Amniotic stem cell (primary cell): Measurements from ENCODE around the gene KCNIP4.

Source experiments
- DNase-seq: peaks from one replicate; lab custom pipeline; 2025; lab: John Stamatoyannopoulos, UW

Gene KCNIP4

DNA sequence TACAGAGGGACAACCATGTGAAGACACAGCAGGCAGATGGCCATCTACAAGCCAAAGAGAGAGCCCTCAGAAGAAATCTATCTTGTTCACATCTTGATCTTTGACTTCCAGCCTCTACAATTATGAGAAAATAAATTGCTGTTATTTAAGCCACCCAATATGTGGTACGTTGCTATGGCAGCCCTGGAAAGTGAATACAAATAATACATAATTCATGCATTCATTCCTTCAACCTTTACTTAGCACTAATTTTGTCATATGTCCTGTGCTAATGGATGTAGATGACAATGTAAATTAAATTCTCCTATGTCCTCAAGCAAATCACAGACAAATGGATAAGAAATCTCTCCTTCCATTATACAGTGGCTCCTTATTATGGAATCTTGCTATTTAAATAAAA is 886.7 kb downstream of the KCNIP4 start:
- no peak for DNase-seq

DNA sequence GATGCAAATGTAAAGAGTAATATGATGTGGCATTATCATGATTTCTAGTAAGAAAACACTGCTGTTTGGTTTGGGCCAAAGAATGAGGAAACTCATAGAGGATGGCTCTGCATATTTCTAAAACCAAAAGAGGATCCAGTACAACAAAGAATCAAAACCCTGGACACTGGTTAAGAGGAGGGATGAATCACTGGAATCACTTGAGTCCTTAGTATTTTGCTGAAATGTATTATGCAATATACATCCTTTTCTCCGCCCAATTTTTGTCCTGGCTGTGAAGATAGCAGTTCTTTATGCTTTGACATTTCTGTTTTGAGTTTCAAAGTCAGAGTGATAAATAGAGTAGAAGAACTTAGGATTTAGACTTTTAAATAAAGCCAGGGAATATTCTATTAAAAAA is 902.4 kb downstream of the KCNIP4 start:
- DNase-seq = no peak

DNA sequence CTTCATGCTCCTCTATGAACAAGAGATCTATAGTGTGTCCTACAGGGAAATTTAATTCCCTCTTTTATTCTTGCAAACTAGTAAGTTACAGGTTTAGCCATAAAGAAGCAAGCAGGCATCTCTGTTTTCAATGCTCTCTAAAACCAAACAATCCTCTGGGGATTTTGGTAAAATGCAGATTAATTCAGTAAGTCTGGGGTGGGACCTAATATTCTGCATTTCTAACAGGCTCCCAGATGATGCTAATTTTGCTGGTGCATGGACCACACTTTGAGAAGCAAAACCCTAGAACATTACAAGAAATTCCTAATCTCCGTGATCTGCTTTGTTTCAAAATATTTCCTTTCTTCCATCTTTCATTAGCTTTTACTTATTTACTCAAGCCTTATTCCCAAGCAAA is 903.5 kb downstream of the KCNIP4 start:
- no peak for DNase-seq

DNA sequence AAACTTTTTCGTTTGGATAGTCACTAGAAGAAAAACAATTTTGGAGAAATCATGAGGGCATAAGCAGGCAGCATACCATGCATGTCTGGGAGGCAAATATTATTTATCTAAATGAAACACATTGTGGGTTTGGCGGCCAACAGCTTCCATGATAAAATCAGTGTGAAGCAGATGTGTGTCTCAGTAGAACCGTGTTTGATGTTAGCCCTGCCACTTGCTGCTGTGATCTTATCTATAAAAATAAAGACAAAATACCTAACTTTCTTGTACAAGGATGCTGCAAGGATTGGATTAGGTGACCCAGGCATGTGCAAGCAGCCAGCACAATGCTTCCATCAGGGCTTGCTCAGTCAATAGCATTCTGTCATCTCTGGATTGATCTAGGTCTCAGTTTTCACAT is 906.9 kb downstream of the KCNIP4 start:
- no peak for DNase-seq

DNA sequence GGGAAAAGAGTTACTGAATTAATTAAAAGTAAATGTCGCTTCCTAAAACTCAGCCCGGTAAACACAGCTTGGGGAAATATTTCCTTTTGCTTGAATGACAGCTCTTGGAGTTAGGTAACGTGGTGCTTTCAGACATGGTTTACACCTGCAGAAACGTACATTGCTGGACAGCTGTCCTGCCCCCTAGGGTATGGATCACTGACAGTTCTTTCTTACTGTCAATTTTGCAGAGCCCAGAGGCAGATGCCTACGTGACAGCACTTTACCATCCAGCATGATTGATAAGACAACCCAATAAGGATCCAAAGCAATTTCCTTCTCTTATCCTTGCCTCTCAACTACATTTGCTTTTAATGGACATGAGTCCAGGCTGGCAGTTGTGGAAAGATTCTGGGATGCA is 913.8 kb downstream of the KCNIP4 start:
- no peak for DNase-seq

DNA sequence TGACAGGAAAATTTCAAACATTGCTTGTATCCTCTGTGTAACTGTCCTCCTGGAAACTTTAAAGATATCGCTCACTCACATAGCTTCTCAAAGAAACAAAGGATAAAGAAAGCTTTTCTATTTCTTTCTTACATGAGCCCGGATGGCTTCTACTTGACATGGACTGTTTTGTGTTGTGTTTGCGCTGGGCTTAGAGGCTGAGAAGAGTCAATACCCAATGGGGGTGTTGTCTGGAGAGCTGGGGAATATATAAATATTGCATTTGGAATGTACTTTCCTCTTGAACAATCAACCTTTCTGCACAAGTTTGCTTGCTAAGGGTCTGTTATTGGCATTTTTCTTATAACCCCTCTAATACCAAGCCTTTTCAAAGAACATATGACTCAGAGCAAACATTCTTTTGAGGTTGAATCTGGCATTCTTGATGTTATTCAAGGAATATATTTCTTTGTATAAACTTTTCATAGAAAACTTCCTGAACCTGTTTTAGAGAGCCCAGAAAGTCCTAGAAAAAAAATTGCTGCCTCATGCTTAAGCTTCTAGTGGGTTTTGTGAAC is 916.4 kb downstream of the KCNIP4 start:
- DNase-seq = no peak

DNA sequence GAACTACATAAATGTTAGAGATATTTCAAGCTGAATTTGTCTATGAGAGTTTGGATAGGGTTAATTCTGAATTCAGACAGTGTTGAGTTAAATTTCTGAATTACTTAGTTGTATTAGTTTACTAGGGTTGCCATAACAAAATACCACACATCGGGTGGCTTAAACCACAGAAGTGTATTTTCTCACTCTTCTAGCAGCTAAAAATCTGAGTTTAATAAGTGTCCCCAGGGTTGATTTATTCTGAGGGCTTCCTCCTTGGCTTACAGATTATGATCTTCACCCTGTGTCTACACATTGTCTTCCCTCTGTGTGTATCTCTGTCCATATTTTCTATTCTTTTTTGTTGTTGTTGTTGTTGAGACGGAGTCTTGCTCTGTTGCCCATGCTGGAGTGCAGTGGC is 929.8 kb downstream of the KCNIP4 start:
- no peak for DNase-seq

DNA sequence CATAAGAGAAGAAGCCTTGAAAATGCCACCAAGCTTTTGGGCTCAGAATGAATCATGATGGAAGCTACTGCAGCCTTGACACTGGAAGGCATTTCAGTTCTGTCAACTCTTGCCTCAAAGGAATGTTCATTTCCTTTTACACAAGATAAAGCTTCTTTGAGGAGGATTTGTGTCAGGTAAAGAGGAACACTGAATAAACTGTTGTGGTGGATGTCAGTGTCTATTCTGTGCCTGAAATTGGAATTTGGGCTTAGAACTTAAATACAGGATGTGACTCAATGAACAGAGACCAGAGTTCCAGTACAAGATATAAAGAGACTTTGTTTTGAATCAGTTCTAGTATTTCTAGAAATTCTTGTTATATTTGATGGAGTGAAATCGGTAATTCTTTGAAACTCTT is 935.1 kb downstream of the KCNIP4 start:
- no peak for DNase-seq

DNA sequence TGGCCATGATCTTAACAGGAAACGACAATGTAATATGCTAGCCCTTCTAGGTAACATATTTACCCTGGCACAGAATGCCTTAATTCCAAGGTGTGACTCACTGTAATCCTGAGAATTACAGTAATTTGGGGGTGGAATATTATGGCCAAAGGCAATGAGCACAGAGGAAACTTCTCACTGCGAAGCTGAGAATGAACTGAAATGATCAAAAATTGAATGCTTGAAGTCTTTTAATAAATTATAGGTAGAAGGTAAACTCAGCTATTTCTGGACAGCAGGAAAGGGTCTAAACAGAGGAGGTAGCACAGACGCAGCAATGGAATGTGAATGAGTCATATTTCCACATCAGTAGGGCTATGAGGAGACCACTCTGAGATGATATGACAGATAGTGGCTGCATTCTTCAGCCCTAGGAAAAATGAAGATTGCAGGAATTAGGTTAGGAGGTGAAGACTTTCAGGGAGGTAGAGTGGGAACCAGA is 935.7 kb downstream of the KCNIP4 start:
- no peak for DNase-seq

DNA sequence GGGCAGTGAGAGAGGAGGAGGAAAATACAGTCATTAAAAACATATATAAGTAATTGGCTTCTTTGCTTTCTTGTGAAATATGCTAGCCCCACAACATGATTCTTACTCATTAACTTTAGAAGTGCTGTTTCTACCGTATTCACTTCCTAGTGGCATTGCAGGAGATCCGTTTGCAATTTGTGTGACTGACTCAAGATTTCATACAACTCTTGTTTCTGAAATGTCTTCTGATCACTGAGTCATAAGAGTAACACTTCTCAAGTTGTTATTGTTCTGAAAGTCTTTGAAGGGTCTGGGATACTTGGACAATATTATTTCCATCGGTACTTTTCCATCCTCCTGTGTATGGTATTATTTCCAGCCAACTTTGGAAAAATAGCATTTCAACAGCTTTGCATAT is 937.5 kb downstream of the KCNIP4 start:
- no peak for DNase-seq

DNA sequence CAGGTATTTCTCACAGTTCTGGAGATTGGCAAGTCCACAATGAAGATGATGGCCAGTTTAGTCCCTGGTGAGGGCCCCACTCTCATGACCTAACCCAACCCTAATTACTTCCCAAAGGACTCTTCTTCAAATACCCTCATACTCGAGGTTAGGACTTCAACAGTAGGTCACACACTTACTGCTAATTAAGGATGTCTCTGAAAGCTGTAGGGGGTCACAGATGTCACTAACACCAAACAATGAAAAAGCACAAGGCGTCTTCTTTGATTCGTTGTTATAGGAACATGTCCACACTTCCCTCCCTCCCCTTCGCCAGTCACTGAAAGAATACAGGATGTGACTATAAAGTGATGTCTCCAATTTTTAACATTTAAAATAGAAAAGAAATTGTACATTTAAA is 938.6 kb downstream of the KCNIP4 start:
- DNase-seq = no peak

DNA sequence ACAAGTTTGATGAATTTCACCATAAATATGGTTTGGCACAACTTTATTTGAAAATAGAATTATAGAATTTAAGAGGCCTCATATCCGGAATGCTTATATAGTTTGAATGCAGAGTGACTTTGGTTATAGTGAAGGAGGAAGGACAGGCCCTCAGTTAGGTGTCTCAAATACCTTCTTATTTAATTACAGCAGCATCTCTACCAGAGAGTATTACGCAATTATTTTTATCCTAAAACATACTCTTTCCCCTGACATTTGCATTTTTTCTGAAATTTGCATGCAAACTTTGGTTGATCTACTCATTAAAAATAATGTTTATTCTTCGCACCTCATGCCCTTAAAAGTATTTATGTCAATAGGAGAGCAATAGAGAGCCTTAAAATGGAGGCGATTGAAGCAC is 942.9 kb downstream of the KCNIP4 start:
- DNase-seq = no peak

DNA sequence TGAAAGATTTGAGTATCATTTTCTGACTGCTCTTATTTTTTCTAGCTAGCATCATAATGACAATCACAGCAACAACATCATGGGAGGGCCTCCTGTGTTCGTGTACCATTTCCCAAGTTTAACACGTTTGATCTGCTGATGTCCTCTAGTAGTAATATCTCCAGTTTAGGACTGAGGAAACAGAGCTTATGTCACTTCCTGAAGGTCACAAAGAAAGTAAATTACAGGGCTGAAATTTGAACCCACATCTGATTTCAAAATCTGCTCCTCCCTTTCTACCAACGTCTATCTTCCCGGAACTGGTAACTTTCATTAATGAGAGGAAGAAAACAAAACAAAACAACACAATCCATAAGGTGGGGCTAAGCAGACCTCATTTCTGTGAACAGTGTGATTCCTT is 945.6 kb downstream of the KCNIP4 start:
- no peak for DNase-seq

DNA sequence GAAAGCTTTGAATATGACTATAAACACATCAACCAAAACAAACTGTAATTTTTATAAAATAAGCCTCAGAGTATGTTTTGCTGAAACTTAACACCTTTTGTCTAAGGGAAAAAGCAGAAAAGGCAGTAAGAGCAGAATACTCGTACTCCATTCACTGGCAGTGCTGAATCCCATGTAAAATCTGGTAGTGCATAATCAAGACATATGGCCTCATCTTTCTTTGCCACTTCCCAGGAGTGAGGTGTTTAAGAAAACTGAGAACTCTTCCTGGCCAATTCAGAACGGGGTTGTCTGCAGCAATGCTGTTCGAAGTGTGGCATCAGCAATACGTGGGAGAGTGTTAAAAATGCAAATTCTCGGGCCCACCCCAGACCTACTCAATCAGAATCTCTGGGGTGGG is 946.3 kb downstream of the KCNIP4 start:
- DNase-seq = no peak

DNA sequence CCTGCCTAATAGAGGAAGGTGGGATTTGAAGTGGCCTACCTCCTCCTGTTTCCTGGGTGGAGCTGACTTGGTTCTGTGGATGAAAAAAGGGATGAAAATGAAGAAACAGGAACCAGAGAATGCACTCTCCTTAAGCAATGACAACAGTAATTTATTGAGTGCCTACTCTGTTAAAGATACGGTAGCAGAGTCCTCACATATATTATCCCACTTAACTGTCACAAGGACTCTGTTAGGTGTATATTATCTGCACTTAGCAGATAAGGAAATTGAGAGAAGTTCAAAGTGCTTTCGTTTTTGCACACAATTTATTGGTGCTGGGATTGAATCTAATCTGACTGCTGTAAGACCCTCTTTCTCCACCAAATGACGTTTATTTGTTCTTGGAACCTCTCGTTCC is 947.1 kb downstream of the KCNIP4 start:
- DNase-seq = no peak

DNA sequence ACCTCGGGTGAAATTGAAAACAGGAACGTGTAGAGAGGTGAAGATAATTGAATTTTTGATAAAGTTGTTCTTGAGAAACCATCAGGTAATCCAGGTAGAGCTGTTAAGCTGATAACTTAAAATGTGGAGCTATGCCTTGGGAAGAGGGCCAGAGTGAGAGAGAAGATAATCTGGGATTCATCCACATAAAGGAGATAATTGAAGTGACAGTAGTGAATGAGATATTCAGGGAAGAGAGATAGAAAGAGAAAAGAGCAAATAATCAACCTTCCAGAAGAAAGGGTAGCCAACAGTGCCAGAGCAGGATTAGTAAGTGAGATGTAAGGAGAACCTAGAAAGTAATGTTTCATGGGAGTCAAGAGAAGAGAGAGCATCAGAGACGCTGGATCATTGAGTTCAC is 950.7 kb downstream of the KCNIP4 start:
- DNase-seq = no peak

DNA sequence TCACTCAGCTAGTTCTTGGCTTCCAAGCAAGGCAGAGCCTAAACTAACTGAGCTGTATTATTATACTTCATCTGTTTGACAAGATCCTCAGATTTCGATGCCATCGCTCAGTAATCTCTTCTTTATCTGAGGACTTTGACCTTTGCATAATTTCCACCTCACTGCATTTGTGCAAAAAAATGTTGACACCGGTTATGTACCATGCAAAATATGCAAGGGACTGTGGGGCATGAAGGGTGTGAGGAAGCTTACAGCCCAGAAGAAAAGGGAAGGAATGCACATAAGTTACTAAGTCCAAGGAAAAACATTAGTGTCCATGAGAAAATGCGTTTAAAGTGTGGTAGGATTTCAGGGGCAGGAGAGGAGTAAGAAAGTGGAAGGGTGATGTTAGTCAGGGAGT is 953.0 kb downstream of the KCNIP4 start:
- DNase-seq = no peak

DNA sequence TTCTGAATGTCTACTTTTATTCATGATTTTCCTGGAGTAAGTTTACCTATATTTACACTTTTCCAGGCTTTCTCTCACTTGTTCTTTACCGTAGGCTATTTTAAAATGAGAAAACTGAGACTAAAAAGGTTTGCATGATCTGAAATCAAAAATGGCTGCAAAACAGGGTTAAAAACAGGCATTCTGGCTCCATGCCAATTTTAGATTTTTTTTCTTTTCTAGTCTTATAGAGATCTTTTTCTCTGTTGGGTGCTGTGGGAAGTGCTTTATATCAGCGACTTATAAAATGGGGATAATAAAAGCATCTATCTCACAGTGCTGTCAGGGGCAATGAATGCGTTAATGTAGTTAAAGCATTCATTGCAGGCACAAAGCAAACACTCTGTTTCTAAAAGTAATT is 953.6 kb downstream of the KCNIP4 start:
- DNase-seq = no peak

DNA sequence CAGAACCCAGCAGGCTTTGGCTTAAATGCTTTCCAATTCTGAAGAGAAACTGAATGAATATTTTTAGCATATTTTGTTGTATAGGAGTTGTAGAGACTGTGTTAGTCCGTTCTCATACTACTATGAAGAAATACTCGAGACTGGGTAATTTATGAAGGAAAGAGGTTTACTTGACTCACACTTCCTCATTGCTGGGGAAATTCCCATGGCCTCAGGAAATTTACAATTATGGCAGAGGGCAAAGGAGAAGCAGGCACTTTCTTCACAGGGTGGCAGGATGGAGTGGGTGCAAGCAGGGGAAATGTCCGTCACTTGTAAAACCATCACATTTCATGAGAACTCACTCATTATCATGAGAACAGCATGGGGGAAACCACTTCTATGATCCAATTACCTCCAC is 956.6 kb downstream of the KCNIP4 start:
- DNase-seq = no peak

DNA sequence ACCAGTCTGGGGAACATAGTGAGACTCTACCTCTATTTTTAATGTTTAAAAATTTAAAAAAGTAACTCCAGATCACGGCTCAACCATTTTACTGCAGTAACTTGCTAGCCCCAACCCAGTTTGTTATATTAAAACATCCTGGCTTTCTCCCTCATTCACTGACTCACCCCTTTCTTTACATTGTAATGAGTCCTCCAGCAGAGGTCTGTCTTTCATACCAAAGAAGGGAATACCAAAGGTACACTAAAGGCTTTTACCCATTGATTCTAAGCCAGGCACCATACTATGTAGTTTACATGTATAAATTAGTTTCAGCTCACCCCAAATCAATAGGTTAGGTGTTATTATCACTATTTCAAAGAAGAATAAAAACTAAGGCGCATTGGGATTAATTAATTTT is 961.4 kb downstream of the KCNIP4 start:
- no peak for DNase-seq

DNA sequence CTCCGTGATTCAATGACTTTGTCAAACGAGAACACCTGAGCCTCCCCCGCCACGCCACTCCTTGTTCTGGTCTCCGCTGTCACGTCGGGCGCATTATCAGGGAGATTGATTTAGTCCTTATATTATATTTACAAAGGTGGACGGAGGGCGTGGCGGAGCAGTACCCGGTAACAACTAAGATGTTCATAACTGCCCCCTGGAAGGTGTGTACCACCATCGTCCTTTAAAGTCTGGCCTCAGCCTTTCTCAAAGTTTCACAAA is 964.1 kb downstream of the KCNIP4 start:
- no peak for DNase-seq

DNA sequence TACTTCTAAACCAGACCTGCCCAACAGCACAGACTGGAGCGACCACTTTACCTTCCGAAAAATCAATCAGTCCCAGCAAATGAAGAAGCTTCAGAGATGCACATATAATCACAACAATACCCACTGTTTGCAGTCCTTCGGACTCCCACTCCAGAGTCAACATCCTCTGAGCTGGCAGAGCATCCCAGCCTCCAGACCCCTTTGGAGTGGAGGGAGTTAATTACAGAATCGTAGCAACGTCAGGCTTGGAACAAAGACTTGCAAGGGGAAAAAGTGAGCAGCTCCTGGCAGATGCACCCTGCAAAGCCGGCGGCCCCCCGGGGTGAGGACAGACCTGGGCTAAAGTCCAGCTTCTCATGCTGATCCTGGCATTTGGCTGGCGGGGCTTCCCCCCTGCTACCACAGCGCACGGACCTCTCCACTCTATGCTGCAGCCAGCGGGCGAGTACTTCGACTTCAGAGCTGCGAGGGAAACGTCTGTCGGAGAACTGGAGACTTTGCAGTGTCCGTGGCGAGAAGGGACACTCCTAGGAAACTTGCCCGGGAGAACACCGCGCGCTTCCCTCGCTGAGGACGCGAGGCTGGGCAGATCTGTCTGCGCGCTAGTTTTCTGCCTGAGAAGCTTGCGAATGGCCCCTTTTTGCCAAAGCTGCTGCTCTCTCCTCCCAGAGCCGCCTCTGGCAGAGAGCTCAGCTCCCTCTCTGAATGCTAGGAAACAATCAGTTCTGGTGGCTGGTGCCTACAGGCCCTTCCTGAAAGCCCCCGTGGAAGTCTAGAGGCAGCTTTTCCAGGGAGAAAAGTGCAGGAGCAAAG is 964.6 kb downstream of the KCNIP4 start:
- DNase-seq = no peak

DNA sequence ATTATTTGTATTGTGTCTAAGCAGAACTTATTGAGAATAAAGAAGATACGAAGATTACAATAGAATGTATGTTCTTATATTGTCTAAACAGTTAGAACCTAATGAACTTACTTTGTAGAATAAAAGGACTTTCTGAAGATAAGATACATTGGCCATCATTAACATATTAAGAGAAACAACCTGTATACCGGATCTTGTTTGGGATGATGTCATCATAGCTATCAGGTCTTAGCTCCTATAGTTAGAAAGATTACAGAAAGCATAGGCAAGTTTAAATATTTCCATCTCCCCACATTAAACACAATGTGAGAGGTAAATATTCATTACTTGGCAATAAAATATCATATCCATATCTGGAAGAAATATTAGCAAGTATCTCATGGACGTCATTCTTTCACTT is 966.0 kb downstream of the KCNIP4 start:
- DNase-seq = no peak

DNA sequence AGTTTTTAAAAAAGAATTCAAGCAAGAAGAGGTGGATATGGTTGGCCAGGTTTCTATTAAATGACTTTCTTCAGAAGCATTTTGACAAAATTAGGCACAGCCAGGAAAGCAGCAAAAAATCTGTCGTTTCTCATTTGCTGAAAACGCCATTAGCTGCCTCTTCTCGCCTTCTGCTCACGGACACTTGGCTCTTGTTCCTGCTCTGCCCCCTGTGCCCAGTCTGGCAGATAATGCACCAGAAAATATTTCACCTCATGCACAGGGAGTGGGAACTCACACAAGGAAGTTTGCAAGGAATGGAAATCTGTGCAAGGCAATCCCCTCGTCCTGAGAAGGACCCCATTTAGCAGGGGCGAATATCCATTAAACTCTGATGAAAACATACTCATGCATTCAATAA is 988.3 kb downstream of the KCNIP4 start:
- DNase-seq = no peak
